ENCODE data around the gene SFR1. TPM values are rescaled to one million over a fixed set of nuclear protein-coding genes. Genes with fewer than 3 reads are reported as not detected.

The SFR1 gene
- total and polyA plus RNA-seq, 7 donors: 6.1 to 13.9 (median 7.2) TPM

- Histone ChIP-seq H3K36me3 (no peaks in the 10 kb centered on the region), H3K27me3 (no peaks in the 10 kb centered on the region), H3K4me1 (no peaks in the 10 kb centered on the region), H3K27ac (no peak overlapping the region), H3K4me3 (no peak overlapping the region), H3K9me3 (no peaks in the 10 kb centered on the region)
- 92 to 97% methylated on average over 2 of the region's 2 CpGs for WGBS, 2 donors
- intact Hi-C loops (cut with DNase I): no loop called here
- TF ChIP-seq POLR2AphosphoS5 (IDR thresholded peaks at IDR 0.05) (no peak), CTCF (IDR thresholded peaks at IDR 0.05) (no peak), POLR2A (IDR thresholded peaks at IDR 0.05) (no peak), EP300 (IDR thresholded peaks at IDR 0.05) (no peak)
- DNase-seq: no peak
These were observed 25.3 kb upstream of the SFR1 start for GRCh38 chr10:104096692-104097091.

- intact Hi-C loops (cut with DNase I): no loop called here
- H3K4me3 ChIP-seq: no peak overlapping the region
- H3K27me3 ChIP-seq: no peaks in the 10 kb centered on the region
- no peak for DNase-seq
- TF ChIP-seq POLR2AphosphoS5 (IDR thresholded peaks at IDR 0.05): no peak
- no peak for TF ChIP-seq CTCF (IDR thresholded peaks at IDR 0.05)
- TF ChIP-seq EP300 (IDR thresholded peaks at IDR 0.05): no peak
- no peak for TF ChIP-seq POLR2A (IDR thresholded peaks at IDR 0.05)
- no peak overlapping the region for H3K27ac ChIP-seq
- WGBS, 2 donors: 93 to 97% methylated on average over 4 of the region's 4 CpGs
- H3K36me3 ChIP-seq: no peaks in the 10 kb centered on the region
- H3K4me1 ChIP-seq: no peaks in the 10 kb centered on the region
- no peaks in the 10 kb centered on the region for H3K9me3 ChIP-seq
These were observed 23.5 kb upstream of the SFR1 start for GRCh38 chr10:104098358-104098925.

GRCh38 chr10:104099269-104099668 lies 22.7 kb upstream of the SFR1 start:
- no peak for TF ChIP-seq POLR2AphosphoS5 (IDR thresholded peaks at IDR 0.05)
- no peak for TF ChIP-seq EP300 (IDR thresholded peaks at IDR 0.05)
- no peak for TF ChIP-seq CTCF (IDR thresholded peaks at IDR 0.05)
- no peak for TF ChIP-seq POLR2A (IDR thresholded peaks at IDR 0.05)
- DNase-seq: no peak
- no peaks in the 10 kb centered on the region for H3K36me3 ChIP-seq
- intact Hi-C loops (cut with DNase I): no loop called here
- no peaks in the 10 kb centered on the region for H3K4me1 ChIP-seq
- no peak overlapping the region for H3K27ac ChIP-seq
- no peak overlapping the region for H3K4me3 ChIP-seq
- no peaks in the 10 kb centered on the region for H3K9me3 ChIP-seq
- 83 to 84% methylated on average over 3 of the region's 3 CpGs for WGBS, 2 donors
- no peaks in the 10 kb centered on the region for H3K27me3 ChIP-seq

- Histone ChIP-seq H3K27me3 (no peaks in the 10 kb centered on the region), H3K4me3 (no peak overlapping the region), H3K4me1 (no peaks in the 10 kb centered on the region), H3K27ac (no peak overlapping the region), H3K36me3 (no peaks in the 10 kb centered on the region), H3K9me3 (no peaks in the 10 kb centered on the region)
- no peak for TF ChIP-seq POLR2A (IDR thresholded peaks at IDR 0.05)
- intact Hi-C loops (cut with DNase I): no loop called here
- DNase-seq: no peak
These were observed 22.0 kb upstream of the SFR1 start for GRCh38 chr10:104099941-104100340.

GRCh38 chr10:104100795-104101194 lies 21.2 kb upstream of the SFR1 start:
- intact Hi-C loops (cut with DNase I): no loop called here
- no peak for DNase-seq
- WGBS, 2 donors: 0% methylated on average over 1 of the region's 1 CpG

More at GRCh38 chr10:104100795-104101194, 21.2 kb upstream of the SFR1 start:
- H3K27ac ChIP-seq: no peak overlapping the region
- H3K4me3 ChIP-seq: no peak overlapping the region
- H3K4me1 ChIP-seq: no peaks in the 10 kb centered on the region
- H3K9me3 ChIP-seq: no peaks in the 10 kb centered on the region
- TF ChIP-seq POLR2A (IDR thresholded peaks at IDR 0.05): no peak
- no peak for TF ChIP-seq POLR2AphosphoS5 (IDR thresholded peaks at IDR 0.05)
- no peak for TF ChIP-seq EP300 (IDR thresholded peaks at IDR 0.05)
- no peak for TF ChIP-seq CTCF (IDR thresholded peaks at IDR 0.05)
- no peaks in the 10 kb centered on the region for H3K27me3 ChIP-seq
- H3K36me3 ChIP-seq: no peaks in the 10 kb centered on the region
